WTC11 (cell line): ENCODE measurements around the gene SORCS2. TPM values are rescaled to one million over a fixed set of nuclear protein-coding genes. Genes with fewer than 3 reads are reported as not detected.
A peak's percentile ranks its signal among the peaks of the same experiment; 100 is the strongest.

Experiments
- ATAC-seq: fragments of 200-7000 bp; cut with Tn5 transposase; 2 replicates; pipeline ENCODE4 v1.10.0; 2021; ENCODE audit warnings: mild to moderate bottlenecking, moderate library complexity
- CTCF ChIA-PET: fragments of 300-600 bp; sonication (Branson Sonifier 250); formaldehyde crosslinking; loops from one replicate; lab custom pipeline; 2021; ENCODE audit warnings: antibody characterized with exemption; lab: Charles Lee
- POLR2A ChIA-PET: fragments of 350-600 bp; sonication (Branson Sonifier 250); formaldehyde crosslinking; loops from one replicate; lab custom pipeline; 2021; ENCODE audit warnings: antibody characterized with exemption; lab: Charles Lee
- DNase-seq: peaks from one replicate; pipeline ENCODE4 v3.0.0; 2021; ENCODE audit warnings: low spot score
- H3K27ac Mint-ChIP-seq: 2 replicates; pipeline ENCODE4 v1.8.0; 2021; ENCODE audit warnings: mixed read lengths
- H3K27me3 Mint-ChIP-seq: 2 replicates; pipeline ENCODE4 v1.8.0; 2021; ENCODE audit warnings: low read depth, mild to moderate bottlenecking, moderate library complexity, mixed read lengths
- H3K36me3 Mint-ChIP-seq: 2 replicates; pipeline ENCODE4 v1.8.0; 2021; ENCODE audit warnings: mixed read lengths
- H3K4me1 Mint-ChIP-seq: 2 replicates; pipeline ENCODE4 v1.8.0; 2022; ENCODE audit warnings: mixed read lengths
- H3K4me3 Mint-ChIP-seq: 2 replicates; pipeline ENCODE4 v1.8.0; 2021; ENCODE audit warnings: mild to moderate bottlenecking, moderate library complexity, mixed read lengths
- H3K9me3 Mint-ChIP-seq: 2 replicates; pipeline ENCODE4 v1.8.0; 2021; ENCODE audit warnings: mixed read lengths
- KAT7 ChIP-seq: sonication (generic); formaldehyde crosslinking; IDR thresholded peaks from 2 replicates; pipeline ENCODE4 v1.8.1; 2023; ENCODE audit warnings: missing genetic modification reagents, mild to moderate bottlenecking, borderline replicate concordance
- NR3C1 ChIP-seq: sonication (generic); formaldehyde crosslinking; conservative IDR thresholded peaks from 2 replicates; pipeline ENCODE4 v1.8.1; 2023; ENCODE audit warnings: low read depth, mild to moderate bottlenecking, missing genetic modification reagents
- ZNF138 ChIP-seq: sonication (generic); formaldehyde crosslinking; conservative IDR thresholded peaks from 2 replicates; pipeline ENCODE4 v1.8.1; 2022; ENCODE audit warnings: mild to moderate bottlenecking, moderate library complexity, missing genetic modification reagents
- ZNF317 ChIP-seq: sonication (generic); formaldehyde crosslinking; IDR thresholded peaks from 2 replicates; pipeline ENCODE4 v1.8.1; 2023; ENCODE audit warnings: low read depth, mild to moderate bottlenecking, moderate library complexity, missing genetic modification reagents, borderline replicate concordance
- ZNF396 ChIP-seq: fragments of 250-450 bp; sonication (Bioruptor Pico); IDR thresholded peaks from 2 replicates; pipeline ENCODE4 v1.8.0; 2021; ENCODE audit warnings: mild to moderate bottlenecking, moderate library complexity, borderline replicate concordance
- total RNA-seq: library from RNA; stranded (reverse); gene quantifications from 3 replicates; pipeline ENCODE4 v1.2.3, GENCODE V29; 2021
- TF ChIP-seq, protein P1 (sequence below): sonication (generic); formaldehyde crosslinking; IDR thresholded peaks from 2 replicates; pipeline ENCODE4 v1.8.1; 2023; ENCODE audit warnings: mild to moderate bottlenecking, missing genetic modification reagents, moderate library complexity
- TF ChIP-seq, protein P2 (sequence below): sonication (generic); formaldehyde crosslinking; IDR thresholded peaks from 2 replicates; pipeline ENCODE4 v1.8.1; 2023; ENCODE audit warnings: mild to moderate bottlenecking, moderate library complexity, missing genetic modification reagents
- TF ChIP-seq, protein P3 (sequence below): sonication (generic); formaldehyde crosslinking; IDR thresholded peaks from 2 replicates; pipeline ENCODE4 v1.8.1; 2023; ENCODE audit warnings: mild to moderate bottlenecking, missing genetic modification reagents, borderline replicate concordance
- TF ChIP-seq, protein P4 (sequence below): sonication (generic); formaldehyde crosslinking; IDR thresholded peaks from 2 replicates; pipeline ENCODE4 v1.8.0; 2022; ENCODE audit warnings: mild to moderate bottlenecking, missing genetic modification reagents
- TF ChIP-seq, protein P5 (sequence below): fragments of 250-450 bp; sonication (Bioruptor Pico); IDR thresholded peaks from 2 replicates; pipeline ENCODE4 v1.9.0; 2021; ENCODE audit warnings: mild to moderate bottlenecking, borderline replicate concordance
- TF ChIP-seq, protein P6 (sequence below): sonication (generic); formaldehyde crosslinking; IDR thresholded peaks from 2 replicates; pipeline ENCODE4 v1.8.1; 2023; ENCODE audit warnings: mild to moderate bottlenecking, missing genetic modification reagents
- TF ChIP-seq, protein P7 (sequence below): sonication (generic); formaldehyde crosslinking; IDR thresholded peaks from 2 replicates; pipeline ENCODE4 v1.8.0; 2023; ENCODE audit warnings: missing genetic modification reagents

SORCS2 gene
- total RNA-seq, 1 experiment from 2014 or later = 6.6 TPM

DNA sequence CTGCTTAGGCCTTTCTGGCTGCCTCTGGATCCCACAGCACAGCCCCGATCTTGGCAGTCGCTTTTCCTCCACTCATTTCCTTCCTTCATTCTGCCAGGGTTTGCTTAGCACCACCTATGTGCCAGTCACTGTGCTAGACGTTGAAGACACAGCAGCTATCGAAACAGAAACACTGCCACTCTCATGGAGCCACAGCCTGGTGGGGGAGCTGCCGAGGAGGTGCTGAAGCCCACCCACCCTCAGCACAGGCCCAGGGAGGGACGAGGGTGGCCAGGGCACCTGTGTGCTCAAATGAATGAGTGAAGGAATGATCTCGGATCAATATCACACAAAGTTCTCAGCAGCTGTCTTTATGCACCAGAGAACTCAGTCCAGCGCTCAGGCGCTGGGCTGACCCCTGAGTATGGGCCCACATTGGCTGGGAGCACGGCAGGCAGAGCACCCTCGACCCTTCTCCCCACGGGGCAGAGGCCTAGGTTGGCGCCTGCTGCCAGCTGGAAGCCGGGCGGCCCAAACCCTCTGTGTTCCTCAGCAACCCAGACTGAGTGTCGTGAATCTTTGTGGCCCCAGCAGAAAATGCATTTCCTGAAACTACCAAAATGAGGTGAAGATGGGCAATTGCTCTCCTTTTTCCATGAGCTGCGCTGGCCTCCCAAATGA is 108.9 kb downstream of the SORCS2 start:
- no peak for ATAC-seq
- peak overlapping the region; percentile 43; the same call in 1 of the 2 replicates for H3K27ac Mint-ChIP-seq
- H3K4me3 Mint-ChIP-seq = no peak overlapping the region
- TF ChIP-seq ZNF138 (CRISPR knock-in tag) = no peak
- POLR2A ChIA-PET = no interaction called here
- peaks cover 3% of the 10 kb centered on the region; the same call in 1 of the 2 replicates for H3K4me1 Mint-ChIP-seq
- DNase-seq = no peak
- CTCF ChIA-PET = interaction anchor here (0.9 to 2.6 kb wide), 3 partner anchors 34 to 65 kb away, joined by 3 to 10 read pairs (median 3); no protein-coding TSS in a partner anchor
- no peaks in the 10 kb centered on the region for H3K9me3 Mint-ChIP-seq
- no peaks in the 10 kb centered on the region for H3K27me3 Mint-ChIP-seq
- no peaks in the 10 kb centered on the region for H3K36me3 Mint-ChIP-seq

DNA sequence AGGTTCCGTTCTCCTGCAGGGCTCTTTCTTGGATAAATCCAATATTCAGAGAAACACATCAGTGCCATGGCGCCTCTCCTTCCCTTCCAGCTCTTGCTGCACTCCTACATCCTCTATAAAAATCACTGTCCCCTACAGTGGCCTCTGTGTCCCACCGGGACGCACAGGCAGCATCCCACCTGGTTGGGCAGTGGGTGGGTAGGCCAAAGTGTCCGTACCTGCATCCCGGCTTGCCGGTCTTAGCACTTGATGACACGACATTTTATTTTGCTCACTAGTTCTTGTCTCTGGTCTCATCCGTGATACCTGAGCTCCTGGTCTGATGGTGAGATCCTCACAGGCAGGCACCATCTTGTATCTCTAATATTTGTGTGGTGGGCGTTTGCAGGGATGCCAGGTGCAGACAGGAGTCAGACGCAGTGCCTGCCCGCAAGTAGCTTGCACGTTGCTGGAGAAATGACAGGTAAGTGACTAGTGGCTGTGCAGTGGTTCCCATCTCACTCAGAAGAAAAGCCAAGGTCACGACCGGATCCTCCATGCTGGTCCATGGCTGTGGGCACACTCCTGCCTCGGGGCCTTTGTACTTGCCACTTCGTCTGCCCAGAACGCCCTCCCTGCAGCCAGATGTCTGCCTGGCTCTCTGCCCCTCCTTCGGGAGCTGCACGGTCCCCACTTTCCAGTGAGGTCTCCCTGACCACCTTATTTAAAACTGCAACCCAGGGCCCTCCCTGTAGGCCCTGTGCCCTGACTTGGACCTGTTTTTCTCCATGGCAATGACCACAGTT is 109.7 kb downstream of the SORCS2 start:
- ATAC-seq = no peak
- Mint-ChIP-seq H3K36me3 (no peaks in the 10 kb centered on the region), H3K4me3 (no peak overlapping the region), H3K9me3 (no peaks in the 10 kb centered on the region), H3K27ac (peak overlapping the region; percentile 51; the same call in 1 of the 2 replicates), H3K4me1 (peaks cover 3% of the 10 kb centered on the region; the same call in 1 of the 2 replicates), H3K27me3 (no peaks in the 10 kb centered on the region)
- ChIA-PET CTCF (interaction anchor here (0.9 to 2.6 kb wide), 3 partner anchors 34 to 64 kb away, joined by 3 to 10 read pairs (median 3); no protein-coding TSS in a partner anchor), POLR2A (no interaction called here)
- DNase-seq = no peak
- TF ChIP-seq KAT7 (CRISPR knock-in tag) = no peak
- TF ChIP-seq, protein P1, sequence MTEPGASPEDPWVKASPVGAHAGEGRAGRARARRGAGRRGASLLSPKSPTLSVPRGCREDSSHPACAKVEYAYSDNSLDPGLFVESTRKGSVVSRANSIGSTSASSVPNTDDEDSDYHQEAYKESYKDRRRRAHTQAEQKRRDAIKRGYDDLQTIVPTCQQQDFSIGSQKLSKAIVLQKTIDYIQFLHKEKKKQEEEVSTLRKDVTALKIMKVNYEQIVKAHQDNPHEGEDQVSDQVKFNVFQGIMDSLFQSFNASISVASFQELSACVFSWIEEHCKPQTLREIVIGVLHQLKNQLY (CRISPR knock-in tag) = no peak
- TF ChIP-seq, protein P2, sequence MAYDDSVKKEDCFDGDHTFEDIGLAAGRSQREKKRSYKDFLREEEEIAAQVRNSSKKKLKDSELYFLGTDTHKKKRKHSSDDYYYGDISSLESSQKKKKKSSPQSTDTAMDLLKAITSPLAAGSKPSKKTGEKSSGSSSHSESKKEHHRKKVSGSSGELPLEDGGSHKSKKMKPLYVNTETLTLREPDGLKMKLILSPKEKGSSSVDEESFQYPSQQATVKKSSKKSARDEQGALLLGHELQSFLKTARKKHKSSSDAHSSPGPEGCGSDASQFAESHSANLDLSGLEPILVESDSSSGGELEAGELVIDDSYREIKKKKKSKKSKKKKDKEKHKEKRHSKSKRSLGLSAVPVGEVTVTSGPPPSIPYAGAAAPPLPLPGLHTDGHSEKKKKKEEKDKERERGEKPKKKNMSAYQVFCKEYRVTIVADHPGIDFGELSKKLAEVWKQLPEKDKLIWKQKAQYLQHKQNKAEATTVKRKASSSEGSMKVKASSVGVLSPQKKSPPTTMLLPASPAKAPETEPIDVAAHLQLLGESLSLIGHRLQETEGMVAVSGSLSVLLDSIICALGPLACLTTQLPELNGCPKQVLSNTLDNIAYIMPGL = no peak
- TF ChIP-seq, protein P3, sequence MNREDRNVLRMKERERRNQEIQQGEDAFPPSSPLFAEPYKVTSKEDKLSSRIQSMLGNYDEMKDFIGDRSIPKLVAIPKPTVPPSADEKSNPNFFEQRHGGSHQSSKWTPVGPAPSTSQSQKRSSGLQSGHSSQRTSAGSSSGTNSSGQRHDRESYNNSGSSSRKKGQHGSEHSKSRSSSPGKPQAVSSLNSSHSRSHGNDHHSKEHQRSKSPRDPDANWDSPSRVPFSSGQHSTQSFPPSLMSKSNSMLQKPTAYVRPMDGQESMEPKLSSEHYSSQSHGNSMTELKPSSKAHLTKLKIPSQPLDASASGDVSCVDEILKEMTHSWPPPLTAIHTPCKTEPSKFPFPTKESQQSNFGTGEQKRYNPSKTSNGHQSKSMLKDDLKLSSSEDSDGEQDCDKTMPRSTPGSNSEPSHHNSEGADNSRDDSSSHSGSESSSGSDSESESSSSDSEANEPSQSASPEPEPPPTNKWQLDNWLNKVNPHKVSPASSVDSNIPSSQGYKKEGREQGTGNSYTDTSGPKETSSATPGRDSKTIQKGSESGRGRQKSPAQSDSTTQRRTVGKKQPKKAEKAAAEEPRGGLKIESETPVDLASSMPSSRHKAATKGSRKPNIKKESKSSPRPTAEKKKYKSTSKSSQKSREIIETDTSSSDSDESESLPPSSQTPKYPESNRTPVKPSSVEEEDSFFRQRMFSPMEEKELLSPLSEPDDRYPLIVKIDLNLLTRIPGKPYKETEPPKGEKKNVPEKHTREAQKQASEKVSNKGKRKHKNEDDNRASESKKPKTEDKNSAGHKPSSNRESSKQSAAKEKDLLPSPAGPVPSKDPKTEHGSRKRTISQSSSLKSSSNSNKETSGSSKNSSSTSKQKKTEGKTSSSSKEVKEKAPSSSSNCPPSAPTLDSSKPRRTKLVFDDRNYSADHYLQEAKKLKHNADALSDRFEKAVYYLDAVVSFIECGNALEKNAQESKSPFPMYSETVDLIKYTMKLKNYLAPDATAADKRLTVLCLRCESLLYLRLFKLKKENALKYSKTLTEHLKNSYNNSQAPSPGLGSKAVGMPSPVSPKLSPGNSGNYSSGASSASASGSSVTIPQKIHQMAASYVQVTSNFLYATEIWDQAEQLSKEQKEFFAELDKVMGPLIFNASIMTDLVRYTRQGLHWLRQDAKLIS (CRISPR knock-in tag) = no peak
- TF ChIP-seq, protein P4, sequence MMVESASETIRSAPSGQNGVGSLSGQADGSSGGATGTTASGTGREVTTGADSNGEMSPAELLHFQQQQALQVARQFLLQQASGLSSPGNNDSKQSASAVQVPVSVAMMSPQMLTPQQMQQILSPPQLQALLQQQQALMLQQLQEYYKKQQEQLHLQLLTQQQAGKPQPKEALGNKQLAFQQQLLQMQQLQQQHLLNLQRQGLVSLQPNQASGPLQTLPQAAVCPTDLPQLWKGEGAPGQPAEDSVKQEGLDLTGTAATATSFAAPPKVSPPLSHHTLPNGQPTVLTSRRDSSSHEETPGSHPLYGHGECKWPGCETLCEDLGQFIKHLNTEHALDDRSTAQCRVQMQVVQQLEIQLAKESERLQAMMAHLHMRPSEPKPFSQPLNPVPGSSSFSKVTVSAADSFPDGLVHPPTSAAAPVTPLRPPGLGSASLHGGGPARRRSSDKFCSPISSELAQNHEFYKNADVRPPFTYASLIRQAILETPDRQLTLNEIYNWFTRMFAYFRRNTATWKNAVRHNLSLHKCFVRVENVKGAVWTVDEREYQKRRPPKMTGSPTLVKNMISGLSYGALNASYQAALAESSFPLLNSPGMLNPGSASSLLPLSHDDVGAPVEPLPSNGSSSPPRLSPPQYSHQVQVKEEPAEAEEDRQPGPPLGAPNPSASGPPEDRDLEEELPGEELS (CRISPR knock-in tag) = no peak
- TF ChIP-seq NR3C1 (CRISPR knock-in tag) = no peak
- TF ChIP-seq, protein P5, sequence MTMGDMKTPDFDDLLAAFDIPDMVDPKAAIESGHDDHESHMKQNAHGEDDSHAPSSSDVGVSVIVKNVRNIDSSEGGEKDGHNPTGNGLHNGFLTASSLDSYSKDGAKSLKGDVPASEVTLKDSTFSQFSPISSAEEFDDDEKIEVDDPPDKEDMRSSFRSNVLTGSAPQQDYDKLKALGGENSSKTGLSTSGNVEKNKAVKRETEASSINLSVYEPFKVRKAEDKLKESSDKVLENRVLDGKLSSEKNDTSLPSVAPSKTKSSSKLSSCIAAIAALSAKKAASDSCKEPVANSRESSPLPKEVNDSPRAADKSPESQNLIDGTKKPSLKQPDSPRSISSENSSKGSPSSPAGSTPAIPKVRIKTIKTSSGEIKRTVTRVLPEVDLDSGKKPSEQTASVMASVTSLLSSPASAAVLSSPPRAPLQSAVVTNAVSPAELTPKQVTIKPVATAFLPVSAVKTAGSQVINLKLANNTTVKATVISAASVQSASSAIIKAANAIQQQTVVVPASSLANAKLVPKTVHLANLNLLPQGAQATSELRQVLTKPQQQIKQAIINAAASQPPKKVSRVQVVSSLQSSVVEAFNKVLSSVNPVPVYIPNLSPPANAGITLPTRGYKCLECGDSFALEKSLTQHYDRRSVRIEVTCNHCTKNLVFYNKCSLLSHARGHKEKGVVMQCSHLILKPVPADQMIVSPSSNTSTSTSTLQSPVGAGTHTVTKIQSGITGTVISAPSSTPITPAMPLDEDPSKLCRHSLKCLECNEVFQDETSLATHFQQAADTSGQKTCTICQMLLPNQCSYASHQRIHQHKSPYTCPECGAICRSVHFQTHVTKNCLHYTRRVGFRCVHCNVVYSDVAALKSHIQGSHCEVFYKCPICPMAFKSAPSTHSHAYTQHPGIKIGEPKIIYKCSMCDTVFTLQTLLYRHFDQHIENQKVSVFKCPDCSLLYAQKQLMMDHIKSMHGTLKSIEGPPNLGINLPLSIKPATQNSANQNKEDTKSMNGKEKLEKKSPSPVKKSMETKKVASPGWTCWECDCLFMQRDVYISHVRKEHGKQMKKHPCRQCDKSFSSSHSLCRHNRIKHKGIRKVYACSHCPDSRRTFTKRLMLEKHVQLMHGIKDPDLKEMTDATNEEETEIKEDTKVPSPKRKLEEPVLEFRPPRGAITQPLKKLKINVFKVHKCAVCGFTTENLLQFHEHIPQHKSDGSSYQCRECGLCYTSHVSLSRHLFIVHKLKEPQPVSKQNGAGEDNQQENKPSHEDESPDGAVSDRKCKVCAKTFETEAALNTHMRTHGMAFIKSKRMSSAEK (CRISPR knock-in tag) = no peak
- TF ChIP-seq ZNF396 (CRISPR knock-in tag) = no peak
- TF ChIP-seq, protein P6, sequence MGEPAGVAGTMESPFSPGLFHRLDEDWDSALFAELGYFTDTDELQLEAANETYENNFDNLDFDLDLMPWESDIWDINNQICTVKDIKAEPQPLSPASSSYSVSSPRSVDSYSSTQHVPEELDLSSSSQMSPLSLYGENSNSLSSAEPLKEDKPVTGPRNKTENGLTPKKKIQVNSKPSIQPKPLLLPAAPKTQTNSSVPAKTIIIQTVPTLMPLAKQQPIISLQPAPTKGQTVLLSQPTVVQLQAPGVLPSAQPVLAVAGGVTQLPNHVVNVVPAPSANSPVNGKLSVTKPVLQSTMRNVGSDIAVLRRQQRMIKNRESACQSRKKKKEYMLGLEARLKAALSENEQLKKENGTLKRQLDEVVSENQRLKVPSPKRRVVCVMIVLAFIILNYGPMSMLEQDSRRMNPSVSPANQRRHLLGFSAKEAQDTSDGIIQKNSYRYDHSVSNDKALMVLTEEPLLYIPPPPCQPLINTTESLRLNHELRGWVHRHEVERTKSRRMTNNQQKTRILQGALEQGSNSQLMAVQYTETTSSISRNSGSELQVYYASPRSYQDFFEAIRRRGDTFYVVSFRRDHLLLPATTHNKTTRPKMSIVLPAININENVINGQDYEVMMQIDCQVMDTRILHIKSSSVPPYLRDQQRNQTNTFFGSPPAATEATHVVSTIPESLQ (CRISPR knock-in tag) = no peak
- no peak for TF ChIP-seq ZNF317 (CRISPR knock-in tag)
- TF ChIP-seq, protein P7, sequence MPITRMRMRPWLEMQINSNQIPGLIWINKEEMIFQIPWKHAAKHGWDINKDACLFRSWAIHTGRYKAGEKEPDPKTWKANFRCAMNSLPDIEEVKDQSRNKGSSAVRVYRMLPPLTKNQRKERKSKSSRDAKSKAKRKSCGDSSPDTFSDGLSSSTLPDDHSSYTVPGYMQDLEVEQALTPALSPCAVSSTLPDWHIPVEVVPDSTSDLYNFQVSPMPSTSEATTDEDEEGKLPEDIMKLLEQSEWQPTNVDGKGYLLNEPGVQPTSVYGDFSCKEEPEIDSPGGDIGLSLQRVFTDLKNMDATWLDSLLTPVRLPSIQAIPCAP (CRISPR knock-in tag) = no peak
